ENCODE data around the gene MCC.

Gene MCC

GRCh38 chr5:113093558-113093957 is 394.7 kb downstream of the MCC start:
- no peak overlapping the region for H3K4me3 ChIP-seq (replicated peaks; ENCODE audit: insufficient read depth, low read length)
- no peak for DNase-seq (ENCODE audit: low read depth in 1 of 2, low spot score in 1 of 2)
- H3K27ac ChIP-seq (replicated peaks): no peak overlapping the region
- TF ChIP-seq SPI1 (IDR thresholded peaks at IDR 0.05; ENCODE audit: borderline replicate concordance, low read depth) (no peak), GABPA (IDR thresholded peaks at IDR 0.05; ENCODE audit: low read depth) (no peak), REST (IDR thresholded peaks at IDR 0.05; ENCODE audit: insufficient replicate concordance, low read depth) (no peak), POLR2AphosphoS5 (IDR thresholded peaks at IDR 0.05; ENCODE audit: low read depth) (no peak)
- TF ChIP-seq, protein P1, sequence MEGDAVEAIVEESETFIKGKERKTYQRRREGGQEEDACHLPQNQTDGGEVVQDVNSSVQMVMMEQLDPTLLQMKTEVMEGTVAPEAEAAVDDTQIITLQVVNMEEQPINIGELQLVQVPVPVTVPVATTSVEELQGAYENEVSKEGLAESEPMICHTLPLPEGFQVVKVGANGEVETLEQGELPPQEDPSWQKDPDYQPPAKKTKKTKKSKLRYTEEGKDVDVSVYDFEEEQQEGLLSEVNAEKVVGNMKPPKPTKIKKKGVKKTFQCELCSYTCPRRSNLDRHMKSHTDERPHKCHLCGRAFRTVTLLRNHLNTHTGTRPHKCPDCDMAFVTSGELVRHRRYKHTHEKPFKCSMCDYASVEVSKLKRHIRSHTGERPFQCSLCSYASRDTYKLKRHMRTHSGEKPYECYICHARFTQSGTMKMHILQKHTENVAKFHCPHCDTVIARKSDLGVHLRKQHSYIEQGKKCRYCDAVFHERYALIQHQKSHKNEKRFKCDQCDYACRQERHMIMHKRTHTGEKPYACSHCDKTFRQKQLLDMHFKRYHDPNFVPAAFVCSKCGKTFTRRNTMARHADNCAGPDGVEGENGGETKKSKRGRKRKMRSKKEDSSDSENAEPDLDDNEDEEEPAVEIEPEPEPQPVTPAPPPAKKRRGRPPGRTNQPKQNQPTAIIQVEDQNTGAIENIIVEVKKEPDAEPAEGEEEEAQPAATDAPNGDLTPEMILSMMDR (IDR thresholded peaks at IDR 0.05; ENCODE audit: insufficient read depth, low read length): no peak
- H3K27me3 ChIP-seq (ENCODE audit: insufficient read depth, poor library complexity, severe bottlenecking): no peaks in the 10 kb centered on the region

- no peak for DNase-seq (ENCODE audit: low read depth in 1 of 2, low spot score in 1 of 2)
- H3K27me3 ChIP-seq (ENCODE audit: insufficient read depth, poor library complexity, severe bottlenecking): no peaks in the 10 kb centered on the region
- TF ChIP-seq GABPA (IDR thresholded peaks at IDR 0.05; ENCODE audit: low read depth): no peak
- TF ChIP-seq, protein P1 (IDR thresholded peaks at IDR 0.05; ENCODE audit: insufficient read depth, low read length): no peak
- TF ChIP-seq REST (IDR thresholded peaks at IDR 0.05; ENCODE audit: insufficient replicate concordance, low read depth): no peak
- TF ChIP-seq POLR2AphosphoS5 (IDR thresholded peaks at IDR 0.05; ENCODE audit: low read depth): no peak
- no peak for TF ChIP-seq SPI1 (IDR thresholded peaks at IDR 0.05; ENCODE audit: borderline replicate concordance, low read depth)
Observed at GRCh38 chr5:113092683-113093082, 395.6 kb downstream of the MCC start.

GRCh38 chr5:113091622-113092021 is 396.6 kb downstream of the MCC start:
- no peak overlapping the region for H3K4me3 ChIP-seq (replicated peaks; ENCODE audit: insufficient read depth, low read length)
- no peak overlapping the region for H3K27ac ChIP-seq (replicated peaks)
- H3K27me3 ChIP-seq (ENCODE audit: insufficient read depth, poor library complexity, severe bottlenecking): no peaks in the 10 kb centered on the region
- DNase-seq (ENCODE audit: low read depth in 1 of 2, low spot score in 1 of 2): no peak
- TF ChIP-seq SPI1 (IDR thresholded peaks at IDR 0.05; ENCODE audit: borderline replicate concordance, low read depth) (no peak), GABPA (IDR thresholded peaks at IDR 0.05; ENCODE audit: low read depth) (no peak), REST (IDR thresholded peaks at IDR 0.05; ENCODE audit: insufficient replicate concordance, low read depth) (no peak), POLR2AphosphoS5 (IDR thresholded peaks at IDR 0.05; ENCODE audit: low read depth) (no peak)
- TF ChIP-seq, protein P1 (IDR thresholded peaks at IDR 0.05; ENCODE audit: insufficient read depth, low read length): no peak

More at GRCh38 chr5:113092683-113093082, 395.6 kb downstream of the MCC start:
- H3K4me3 ChIP-seq (replicated peaks; ENCODE audit: insufficient read depth, low read length): no peak overlapping the region
- no peak overlapping the region for H3K27ac ChIP-seq (replicated peaks)
